Activated naive CD4-positive, alpha-beta T cell treated with anti-CD3 and anti-CD28 coated beads, Interleukin-2, amount 50 U/mL, for 72 hours (primary cell): Measurements from ENCODE around the gene KRTAP4-11. TPM values are rescaled to one million over a fixed set of nuclear protein-coding genes. Genes with fewer than 3 reads are reported as not detected.
"Not testable (repeated sequence)": the region's sequence is repeated elsewhere in the genome, so short reads cannot be mapped to it uniquely, and the experiment has no call there.

Source experiments
- ATAC-seq, 2 donors: fragments of 150-1000 bp; cut with Tn5 transposase; 2 replicates each; pipeline ENCODE4 v1.10.0; 2021; ENCODE audit warnings: mild to moderate bottlenecking in 2 of 2, moderate library complexity in 2 of 2
- DNase-seq, 2 donors: peaks; one replicate each; pipeline ENCODE4 v3.0.0; 2021 to 2022; ENCODE audit warnings: low spot score in 2 of 2
- H3K27ac Mint-ChIP-seq, 2 donors: one replicate each; pipeline ENCODE4 v1.8.0; 2022; ENCODE audit warnings: mild to moderate bottlenecking in 2 of 2, mixed read lengths in 2 of 2
- H3K36me3 Mint-ChIP-seq, 2 donors: one replicate each; pipeline ENCODE4 v1.8.0; 2022; ENCODE audit warnings: mixed read lengths in 2 of 2
- H3K9me3 Mint-ChIP-seq, 2 donors: one replicate each; pipeline ENCODE4 v1.8.0; 2022; ENCODE audit warnings: mixed read lengths in 2 of 2
- total RNA-seq, 2 donors: library from RNA; stranded (reverse); gene quantifications; one replicate each; pipeline ENCODE4 v1.2.3, GENCODE V29; 2022

Gene KRTAP4-11
- total RNA-seq, result not detected

DNA sequence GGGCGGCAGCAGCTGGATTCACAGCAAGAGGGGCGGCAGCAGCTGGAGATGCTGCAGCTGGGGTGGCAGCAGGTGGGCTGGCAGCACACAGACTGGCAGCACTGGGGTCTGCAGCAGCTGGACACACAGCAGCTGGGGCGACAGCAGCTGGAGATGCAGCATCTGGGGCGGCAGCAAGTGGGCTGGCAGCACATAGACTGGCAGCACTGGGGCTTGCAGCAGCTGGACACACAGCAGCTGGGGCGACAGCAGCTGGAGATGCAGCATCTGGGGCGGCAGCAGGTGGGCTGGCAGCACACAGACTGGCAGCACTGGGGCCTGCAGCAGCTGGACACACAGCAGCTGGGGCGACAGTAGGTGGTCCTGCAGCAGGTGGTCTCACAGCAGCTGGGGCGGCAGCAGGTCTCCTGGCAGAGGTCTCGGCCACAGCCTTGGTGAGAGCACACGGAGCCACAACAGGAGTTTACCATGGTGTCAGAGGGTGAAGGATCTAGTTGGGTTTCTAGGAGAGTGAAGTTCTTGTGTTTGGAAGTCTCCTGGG lies at the start of gene KRTAP4-11:
KRTAP4-11 (minus strand) TSS at position 528 of the 541 bp plus-strand sequence; CDS start at position 470, 58 bp downstream.
- peak within 1 kb of the TSS in 1 of 2 donors; percentile 8 for H3K27ac Mint-ChIP-seq
- not testable (repeated sequence) for H3K36me3 Mint-ChIP-seq, ATAC-seq, DNase-seq
- peaks cover 4 to 10% of the 10 kb centered on the region in 2 donors for H3K9me3 Mint-ChIP-seq

GRCh38 chr17:41167561-41167960 lies 49.4 kb upstream of the KRTAP4-11 start:
- Mint-ChIP-seq H3K9me3 (no peaks in the 10 kb centered on the region), H3K36me3 (no peaks in the 10 kb centered on the region), H3K27ac (no peak overlapping the region)
- ATAC-seq (no peak), DNase-seq (no peak)

GRCh38 chr17:41163828-41164227 lies 45.7 kb upstream of the KRTAP4-11 start:
- no peak for DNase-seq
- Mint-ChIP-seq H3K36me3 (no peaks in the 10 kb centered on the region), H3K27ac (no peak overlapping the region), H3K9me3 (no peaks in the 10 kb centered on the region)
- ATAC-seq, result no peak

DNA sequence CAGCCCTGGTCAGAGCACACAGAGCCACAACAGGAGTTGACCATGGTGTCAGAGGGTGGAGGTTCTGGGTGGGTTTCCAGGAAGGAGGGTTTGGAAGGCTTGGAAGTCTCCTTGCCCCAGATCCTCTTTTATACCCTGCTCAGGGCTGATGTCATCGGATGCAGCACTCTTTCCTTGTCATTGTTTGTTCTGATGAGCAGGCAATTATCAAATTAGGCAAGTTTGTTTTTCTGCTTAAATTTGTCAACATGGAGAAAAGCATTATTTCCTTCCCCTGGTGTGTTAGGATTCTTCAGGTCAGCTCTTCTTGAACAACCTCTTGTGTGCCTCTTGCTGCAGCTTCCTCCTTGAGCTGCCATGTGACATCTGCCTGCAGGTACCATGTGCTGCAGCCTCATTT lies 42.5 kb upstream of the KRTAP4-11 start, which contains the start of gene KRTAP4-4:
KRTAP4-4 (minus strand) TSS at position 101 of the 400 bp plus-strand sequence; CDS start at position 44, 57 bp downstream.
- H3K27ac Mint-ChIP-seq, result no peak within 1 kb of the TSS
- ATAC-seq, result no peak
- H3K36me3 Mint-ChIP-seq, result no peaks in the 10 kb centered on the region
- DNase-seq, result no peak
- H3K9me3 Mint-ChIP-seq, result no peaks in the 10 kb centered on the region

GRCh38 chr17:41160190-41160589 lies 42.0 kb upstream of the KRTAP4-11 start:
- H3K9me3 Mint-ChIP-seq, H3K27ac Mint-ChIP-seq, DNase-seq, ATAC-seq, H3K36me3 Mint-ChIP-seq: not testable (repeated sequence)

GRCh38 chr17:41153856-41154255 lies 35.7 kb upstream of the KRTAP4-11 start:
- no peak for ATAC-seq
- H3K9me3 Mint-ChIP-seq, result no peaks in the 10 kb centered on the region
- no peak for DNase-seq
- H3K36me3 Mint-ChIP-seq, result no peaks in the 10 kb centered on the region
- H3K27ac Mint-ChIP-seq, result no peak overlapping the region

- ATAC-seq, result no peak
- H3K36me3 Mint-ChIP-seq, result no peaks in the 10 kb centered on the region
Observed at GRCh38 chr17:41151525-41151924, 33.4 kb upstream of the KRTAP4-11 start.

DNA sequence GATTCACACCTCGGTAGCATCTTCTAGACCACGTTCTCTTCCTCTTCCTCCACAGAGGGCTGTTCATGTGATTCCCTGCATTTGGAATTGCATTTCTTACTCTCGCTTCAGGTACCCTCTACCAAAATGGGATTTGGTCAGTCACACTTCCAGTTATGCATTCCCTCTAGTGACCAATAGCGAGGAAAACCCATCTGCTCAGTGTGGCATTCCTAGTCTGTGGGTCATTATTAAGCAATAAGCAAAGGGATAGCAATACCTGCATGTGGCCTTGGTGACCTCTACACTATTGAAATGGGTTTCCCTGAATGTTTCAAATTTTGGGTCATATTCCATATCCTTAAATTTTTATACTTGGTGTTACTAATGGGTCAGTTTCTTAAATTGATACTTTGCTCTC lies 31.9 kb upstream of the KRTAP4-11 start:
- ATAC-seq (no peak), DNase-seq (no peak)
- H3K27ac Mint-ChIP-seq, result no peak overlapping the region
- no peaks in the 10 kb centered on the region for H3K9me3 Mint-ChIP-seq
- no peaks in the 10 kb centered on the region for H3K36me3 Mint-ChIP-seq

More at GRCh38 chr17:41151525-41151924, 33.4 kb upstream of the KRTAP4-11 start:
- no peak for DNase-seq
- Mint-ChIP-seq H3K27ac (no peak overlapping the region), H3K9me3 (no peaks in the 10 kb centered on the region)

DNA sequence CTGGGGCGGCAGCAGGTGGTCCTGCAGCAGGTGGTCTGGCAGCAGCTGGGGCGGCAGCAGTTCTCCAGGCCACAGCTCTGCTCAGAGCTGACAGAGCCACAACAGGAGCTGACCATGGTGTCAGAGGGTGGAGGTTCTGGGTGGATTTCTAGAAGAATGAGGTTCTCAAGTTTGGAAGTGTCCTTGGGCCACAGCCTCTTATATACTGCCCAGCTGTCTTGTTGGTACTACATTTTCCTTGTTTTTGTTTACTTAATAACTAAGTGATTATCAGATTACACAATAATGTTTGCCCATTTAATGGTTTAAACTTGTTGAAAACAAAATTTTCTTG lies 31.4 kb upstream of the KRTAP4-11 start, which contains the start of gene KRTAP4-5:
KRTAP4-5 (minus strand) TSS at position 174 of the 334 bp plus-strand sequence; CDS start at position 116, 58 bp downstream.
- Mint-ChIP-seq H3K27ac (peak within 1 kb of the TSS in 1 of 2 donors; percentile 23), H3K9me3 (no peaks in the 10 kb centered on the region), H3K36me3 (no peaks in the 10 kb centered on the region)
- ATAC-seq, result no peak
- no peak for DNase-seq

- DNase-seq, ATAC-seq, H3K9me3 Mint-ChIP-seq, H3K36me3 Mint-ChIP-seq: not testable (repeated sequence)
- peak overlapping the region in 1 of 2 donors; percentile 23 for H3K27ac Mint-ChIP-seq
Observed at GRCh38 chr17:41148971-41149651, 30.9 kb upstream of the KRTAP4-11 start.

- H3K9me3 Mint-ChIP-seq, result peaks cover 10% of the 10 kb centered on the region in 2 donors
- H3K27ac Mint-ChIP-seq, result no peak overlapping the region
- H3K36me3 Mint-ChIP-seq, result peaks cover 11 to 13% of the 10 kb centered on the region in 2 donors
Observed at GRCh38 chr17:41147531-41148204, 29.5 kb upstream of the KRTAP4-11 start.

DNA sequence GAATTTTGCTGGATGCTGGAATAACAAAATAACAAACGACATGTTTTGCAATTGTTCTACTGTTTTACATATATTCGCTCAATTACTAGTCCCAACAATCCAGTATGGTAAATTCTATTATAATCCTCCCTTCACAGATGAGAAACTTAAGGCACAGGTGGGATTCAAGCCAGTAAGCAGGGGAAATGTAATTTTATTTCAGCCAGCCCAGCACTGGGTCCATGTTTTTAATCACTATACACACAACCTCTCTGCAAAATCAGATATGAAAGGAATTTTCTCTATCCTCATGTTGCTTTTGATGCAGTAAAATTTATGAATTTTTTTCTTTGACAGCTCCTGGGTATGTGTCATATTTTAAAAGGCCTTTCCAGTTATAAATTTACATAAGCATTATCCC lies 27.1 kb upstream of the KRTAP4-11 start:
- no peak overlapping the region for H3K27ac Mint-ChIP-seq
- peaks cover 20 to 26% of the 10 kb centered on the region in 2 donors for H3K9me3 Mint-ChIP-seq
- DNase-seq (no peak), ATAC-seq (no peak)
- H3K36me3 Mint-ChIP-seq, result peaks cover 19 to 26% of the 10 kb centered on the region in 2 donors

More at GRCh38 chr17:41147531-41148204, 29.5 kb upstream of the KRTAP4-11 start:
- no peak for DNase-seq
- no peak for ATAC-seq

DNA sequence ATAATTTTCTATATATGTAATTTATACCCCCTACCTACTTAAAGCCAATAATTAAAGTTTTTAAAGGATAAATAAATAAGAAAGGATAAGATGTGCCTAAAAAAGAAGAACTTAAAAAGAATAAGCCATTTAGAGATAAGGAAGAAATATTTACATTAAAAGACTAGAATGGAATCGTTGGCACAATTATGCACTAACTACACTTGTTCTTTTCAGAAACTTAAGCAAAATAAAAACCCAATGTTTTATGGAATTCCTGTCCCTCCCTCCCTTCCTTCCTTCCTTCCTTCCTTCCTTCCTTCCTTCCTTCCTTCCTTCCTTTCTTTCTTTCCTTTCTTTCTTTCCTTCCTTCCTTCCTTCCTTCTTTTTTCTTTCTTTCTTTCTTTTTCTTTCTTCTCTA lies 26.7 kb upstream of the KRTAP4-11 start:
- ATAC-seq (no peak), DNase-seq (no peak)
- H3K27ac Mint-ChIP-seq, result no peak overlapping the region
- H3K36me3 Mint-ChIP-seq, result peaks cover 23 to 27% of the 10 kb centered on the region in 2 donors
- H3K9me3 Mint-ChIP-seq, result peaks cover 20 to 27% of the 10 kb centered on the region in 2 donors

- no peak for DNase-seq
- H3K9me3 Mint-ChIP-seq, result peaks cover 28 to 45% of the 10 kb centered on the region in 2 donors
- peaks cover 28 to 32% of the 10 kb centered on the region in 2 donors for H3K36me3 Mint-ChIP-seq
- no peak overlapping the region for H3K27ac Mint-ChIP-seq
- no peak for ATAC-seq
Observed at GRCh38 chr17:41141361-41141760, 23.2 kb upstream of the KRTAP4-11 start.

DNA sequence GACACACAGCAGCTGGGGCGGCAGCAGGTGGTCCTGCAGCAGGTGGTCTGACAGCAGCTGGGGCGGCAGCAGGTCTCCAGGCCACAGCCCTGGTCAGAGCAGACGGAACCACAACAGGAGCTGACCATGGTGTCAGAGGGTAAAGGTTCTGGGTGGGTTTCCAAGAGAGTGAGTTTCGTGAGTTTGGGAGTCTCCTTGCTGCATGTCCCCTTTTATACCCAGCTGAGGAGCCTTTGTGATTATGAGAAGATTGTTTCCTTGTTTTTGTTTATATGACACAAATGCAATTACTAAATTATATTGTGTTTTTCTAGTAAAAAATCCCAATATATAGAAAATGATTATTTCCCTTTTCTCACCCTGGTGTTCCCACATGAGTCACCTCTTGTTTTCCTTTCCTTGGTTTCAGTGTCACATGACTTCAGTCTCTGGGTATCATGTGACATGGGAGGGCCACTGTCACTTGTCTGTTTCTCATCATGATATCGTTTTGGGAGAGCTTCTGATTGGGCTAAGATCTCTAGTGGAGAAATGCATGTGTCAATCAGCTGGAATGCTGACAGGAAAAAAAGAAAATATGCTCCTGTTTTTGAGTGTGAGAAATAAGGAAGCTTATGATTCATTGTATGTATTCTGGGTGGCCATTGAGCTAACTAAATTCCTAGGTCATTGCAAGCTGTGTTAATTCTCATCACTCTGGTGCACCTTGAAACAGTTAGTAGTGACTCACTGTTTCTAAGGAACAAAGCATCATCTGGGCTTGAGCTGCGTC lies 22.4 kb upstream of the KRTAP4-11 start, which contains the start of gene KRTAP4-6:
KRTAP4-6 (minus strand) TSS at position 185 of the 772 bp plus-strand sequence; CDS start at position 128, 57 bp downstream.
- Mint-ChIP-seq H3K36me3 (peaks cover 28 to 32% of the 10 kb centered on the region in 2 donors), H3K9me3 (peaks cover 28 to 45% of the 10 kb centered on the region in 2 donors), H3K27ac (peak within 1 kb of the TSS in 1 of 2 donors; percentile 11)
- DNase-seq (no peak), ATAC-seq (no peak)

DNA sequence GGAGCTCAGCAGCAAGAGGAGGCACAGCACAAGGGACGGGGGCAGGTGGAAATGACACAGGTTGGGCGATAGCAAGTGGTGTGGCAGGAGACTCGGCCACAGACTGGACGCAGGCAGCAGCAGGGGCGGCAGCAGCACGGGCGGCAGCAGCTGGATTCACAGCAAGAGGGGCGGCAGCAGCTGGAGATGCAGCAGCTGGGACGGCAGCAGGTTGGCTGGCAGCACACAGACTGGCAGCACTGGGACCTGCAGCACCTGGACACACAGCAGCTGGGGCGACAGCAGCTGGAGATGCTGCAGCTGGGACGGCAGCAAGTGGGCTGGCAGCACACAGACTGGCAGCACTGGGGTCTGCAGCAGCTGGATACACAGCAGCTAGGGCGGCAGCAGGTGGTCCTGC lies 21.7 kb upstream of the KRTAP4-11 start:
- peak overlapping the region in 1 of 2 donors; percentile 11 for H3K27ac Mint-ChIP-seq
- ATAC-seq, DNase-seq: not testable (repeated sequence)
- H3K9me3 Mint-ChIP-seq, result peaks cover 28 to 45% of the 10 kb centered on the region in 2 donors
- H3K36me3 Mint-ChIP-seq, result peaks cover 28 to 32% of the 10 kb centered on the region in 2 donors
